SK-N-SH treated with all-trans-retinoic acid at 6 μM for 48 hours (cell line): ENCODE results near the gene UBASH3A.

Experiments used
- ATAC-seq: fragments of 200-7000 bp; cut with Tn5 transposase; 3 replicates; pipeline ENCODE4 v1.9.1; 2020; ENCODE audit warnings: mild to moderate bottlenecking, moderate library complexity
- ARNTL ChIP-seq: fragments of 450-650 bp; formaldehyde crosslinking; IDR thresholded peaks from 2 replicates; pipeline ENCODE4 v1.5.0; 2020; ENCODE audit warnings: low read depth, mild to moderate bottlenecking, moderate library complexity, borderline replicate concordance
- BACH2 ChIP-seq: fragments of 250-450 bp; sonication (Bioruptor Pico); IDR thresholded peaks from 2 replicates; pipeline ENCODE4 v1.9.0; 2021; ENCODE audit warnings: mild to moderate bottlenecking, borderline replicate concordance
- CREB5 ChIP-seq: fragments of 250-450 bp; sonication (Bioruptor Pico); IDR thresholded peaks from 2 replicates; pipeline ENCODE4 v1.5.1; 2020; ENCODE audit warnings: low read depth, mild to moderate bottlenecking, moderate library complexity
- CSDC2 ChIP-seq: fragments of 250-450 bp; sonication (Bioruptor Pico); IDR thresholded peaks from 2 replicates; pipeline ENCODE4 v1.5.0; 2020; ENCODE audit warnings: mild to moderate bottlenecking, moderate library complexity
- CSRNP3 ChIP-seq: fragments of 250-450 bp; sonication (Bioruptor Pico); IDR thresholded peaks from 2 replicates; pipeline ENCODE4 v1.5.1; 2021; ENCODE audit warnings: mild to moderate bottlenecking, moderate library complexity
- ESRRG ChIP-seq: fragments of 250-450 bp; sonication (Bioruptor Pico); IDR thresholded peaks from 2 replicates; pipeline ENCODE4 v1.6.1; 2021; ENCODE audit warnings: mild to moderate bottlenecking
- GLIS3 ChIP-seq: fragments of 250-450 bp; sonication (Bioruptor Pico); IDR thresholded peaks from 2 replicates; pipeline ENCODE4 v1.5.0; 2020; ENCODE audit warnings: mild to moderate bottlenecking, moderate library complexity
- ISL1 ChIP-seq: fragments of 250-450 bp; sonication (Bioruptor Pico); IDR thresholded peaks from 2 replicates; pipeline ENCODE4 v2.1.2; 2022; ENCODE audit warnings: mild to moderate bottlenecking, moderate library complexity
- OSR1 ChIP-seq: fragments of 250-450 bp; sonication (Bioruptor Pico); IDR thresholded peaks from 2 replicates; pipeline ENCODE4 v1.8.0; 2022; ENCODE audit warnings: moderate library complexity, mild to moderate bottlenecking, inconsistent platforms
- PATZ1 ChIP-seq: fragments of 250-450 bp; sonication (Bioruptor Pico); IDR thresholded peaks from 2 replicates; pipeline ENCODE4 v1.8.0; 2020; ENCODE audit warnings: mild to moderate bottlenecking, moderate library complexity, borderline replicate concordance
- POU6F1 ChIP-seq: fragments of 250-450 bp; sonication (Bioruptor Pico); IDR thresholded peaks from 2 replicates; pipeline ENCODE4 v1.8.0; 2021; ENCODE audit warnings: low read depth, mild to moderate bottlenecking, moderate library complexity, borderline replicate concordance
- PPARA ChIP-seq: fragments of 250-450 bp; sonication (Bioruptor Pico); IDR thresholded peaks from 2 replicates; pipeline ENCODE4 v1.5.0; 2020; ENCODE audit warnings: mild to moderate bottlenecking, borderline replicate concordance
- RARB ChIP-seq: fragments of 250-450 bp; sonication (Bioruptor Pico); IDR thresholded peaks from 2 replicates; pipeline ENCODE4 v1.8.0; 2021; ENCODE audit warnings: mild to moderate bottlenecking, moderate library complexity
- SNAI2 ChIP-seq: fragments of 250-450 bp; sonication (Bioruptor Pico); IDR thresholded peaks from 2 replicates; pipeline ENCODE4 v1.5.0; 2020; ENCODE audit warnings: mild to moderate bottlenecking, moderate library complexity
- TCF4 ChIP-seq: fragments of 250-450 bp; sonication (Bioruptor Pico); IDR thresholded peaks from 2 replicates; pipeline ENCODE4 v1.8.0; 2021; ENCODE audit warnings: mild to moderate bottlenecking, moderate library complexity, borderline replicate concordance
- TOX ChIP-seq: fragments of 250-450 bp; sonication (Bioruptor Pico); IDR thresholded peaks from 2 replicates; pipeline ENCODE4 v1.8.0; 2021; ENCODE audit warnings: mild to moderate bottlenecking, moderate library complexity, borderline replicate concordance
- TSHZ2 ChIP-seq: fragments of 250-450 bp; sonication (Bioruptor Pico); IDR thresholded peaks from 2 replicates; pipeline ENCODE4 v1.5.0; 2020; ENCODE audit warnings: mild to moderate bottlenecking, moderate library complexity
- ZC3H10 ChIP-seq: fragments of 250-450 bp; sonication (Bioruptor Pico); IDR thresholded peaks from 2 replicates; pipeline ENCODE4 v1.5.1; 2021; ENCODE audit warnings: mild to moderate bottlenecking, moderate library complexity
- ZFP3 ChIP-seq: fragments of 250-450 bp; sonication (Bioruptor Pico); IDR thresholded peaks from 2 replicates; pipeline ENCODE4 v1.5.0; 2020; ENCODE audit warnings: mild to moderate bottlenecking, moderate library complexity
- ZFP30 ChIP-seq: fragments of 450-650 bp; formaldehyde crosslinking; IDR thresholded peaks from 2 replicates; pipeline ENCODE4 v1.5.0; 2022; ENCODE audit warnings: mild to moderate bottlenecking, moderate library complexity
- ZNF565 ChIP-seq: fragments of 450-650 bp; formaldehyde crosslinking; conservative IDR thresholded peaks from 2 replicates; pipeline ENCODE4 v1.5.0; 2020; ENCODE audit warnings: low read depth, mild to moderate bottlenecking, moderate library complexity
- ZNF8 ChIP-seq: fragments of 450-650 bp; formaldehyde crosslinking; IDR thresholded peaks from 2 replicates; pipeline ENCODE4 v1.5.0; 2020; ENCODE audit warnings: mild to moderate bottlenecking, moderate library complexity

The UBASH3A gene

GRCh38 chr21:42435833-42436232, 32.1 kb downstream of the UBASH3A start:
- ATAC-seq = no peak
- no peak for TF ChIP-seq ESRRG (CRISPR knock-in tag)
- no peak for TF ChIP-seq GLIS3 (CRISPR knock-in tag)
- TF ChIP-seq RARB = no peak
- no peak for TF ChIP-seq TOX (CRISPR knock-in tag)
- TF ChIP-seq PPARA (CRISPR knock-in tag) = no peak
- no peak for TF ChIP-seq ZFP30
- no peak for TF ChIP-seq OSR1 (CRISPR knock-in tag)
- TF ChIP-seq ZNF8 (CRISPR knock-in tag) = no peak

- TF ChIP-seq TOX (CRISPR knock-in tag) (no peak), SNAI2 (CRISPR knock-in tag) (no peak), PPARA (CRISPR knock-in tag) (no peak), POU6F1 (CRISPR knock-in tag) (no peak), ZFP30 (no peak), ZNF565 (CRISPR knock-in tag) (no peak), ZC3H10 (CRISPR knock-in tag) (no peak), GLIS3 (CRISPR knock-in tag) (no peak), RARB (no peak), CSRNP3 (CRISPR knock-in tag) (no peak), ZNF8 (CRISPR knock-in tag) (no peak), OSR1 (CRISPR knock-in tag) (no peak), CREB5 (CRISPR knock-in tag) (no peak), TCF4 (no peak), ZFP3 (no peak), ARNTL (CRISPR knock-in tag) (no peak), CSDC2 (CRISPR knock-in tag) (no peak), ESRRG (CRISPR knock-in tag) (no peak), ISL1 (CRISPR knock-in tag) (no peak), BACH2 (no peak)
- TF ChIP-seq, all 23 proteins: peak for 0
- no peak for ATAC-seq
These were observed 33.2 kb downstream of the UBASH3A start for GRCh38 chr21:42436914-42437313.

GRCh38 chr21:42437786-42438185, 34.1 kb downstream of the UBASH3A start:
- no peak for ATAC-seq
- TF ChIP-seq ARNTL (CRISPR knock-in tag) = no peak
- no peak for TF ChIP-seq SNAI2 (CRISPR knock-in tag)
- TF ChIP-seq, all 23 proteins: peak for 0

- ATAC-seq = no peak
- no peak for TF ChIP-seq PATZ1 (CRISPR knock-in tag)
- TF ChIP-seq POU6F1 (CRISPR knock-in tag) = no peak
- TF ChIP-seq ISL1 (CRISPR knock-in tag) = no peak
- TF ChIP-seq CSDC2 (CRISPR knock-in tag) = no peak
- no peak for TF ChIP-seq ZNF8 (CRISPR knock-in tag)
- TF ChIP-seq ZFP3 = no peak
- TF ChIP-seq ZNF565 (CRISPR knock-in tag) = no peak
- no peak for TF ChIP-seq ZFP30
- TF ChIP-seq SNAI2 (CRISPR knock-in tag) = no peak
- TF ChIP-seq ARNTL (CRISPR knock-in tag) = no peak
- no peak for TF ChIP-seq TSHZ2
- no peak for TF ChIP-seq ZC3H10 (CRISPR knock-in tag)
- no peak for TF ChIP-seq TCF4
- TF ChIP-seq TOX (CRISPR knock-in tag) = no peak
- no peak for TF ChIP-seq PPARA (CRISPR knock-in tag)
These were observed 34.9 kb downstream of the UBASH3A start for GRCh38 chr21:42438316-42439205.
